Adrenal gland (tissue), 12 donors: ENCODE data around the gene SIRPA. TPM values are rescaled to one million over a fixed set of nuclear protein-coding genes. Genes with fewer than 3 reads are reported as not detected.

Source experiments
- DNase-seq, 7 donors: peaks; one replicate each; pipeline ENCODE4 v3.0.0-alpha.2; 2019 to 2020
- H3K27ac ChIP-seq, 5 donors: fragments of 200-600 bp; sonication (generic) in 4 of 5; 1 replicate in 3 of 5; 2 replicates in 2 of 5; pipeline versions ENCODE4 v1.5.1 to v1.8.0; 2016 to 2020; ENCODE audit warnings: mild to moderate bottlenecking in 1 of 5
- H3K27me3 ChIP-seq: fragments of 200-600 bp; 2 replicates; pipeline ENCODE4 v1.8.0; 2021
- H3K36me3 ChIP-seq, 2 donors: fragments of 200-600 bp; replicated peaks in 1 of 2; 1 replicate in 1 of 2; 2 replicates in 1 of 2; pipeline versions ENCODE4 v1.5.1 to v1.8.0; 2018 to 2022
- H3K4me1 ChIP-seq, 2 donors: fragments of 200-600 bp; replicated peaks in 1 of 2; 1 replicate in 1 of 2; 2 replicates in 1 of 2; pipeline versions ENCODE4 v1.5.1 to v1.8.0; 2018 to 2021
- H3K4me3 ChIP-seq, 4 donors: fragments of 200-600 bp; sonication (generic) in 3 of 4; one replicate each; pipeline ENCODE4 v1.5.1; 2016 to 2018
- H3K9me3 ChIP-seq, 3 donors: fragments of 200-600 bp; sonication (generic) in 1 of 3; replicated peaks in 1 of 3; 1 replicate in 2 of 3; 2 replicates in 1 of 3; pipeline versions ENCODE4 v1.5.1 to v1.8.0; 2016 to 2021
- CTCF ChIP-seq, 6 experiments: fragments of 450-650 bp in 4 of 6; fragments of 200-600 bp in 2 of 6; sonication (generic) in 1 of 6; IDR thresholded peaks; 1 replicate in 5 of 6; 2 replicates in 1 of 6; pipeline versions ENCODE4 v1.5.1 to v1.8.0; 2016 to 2021; ENCODE audit warnings: antibody characterized with exemption in 6 of 6, mild to moderate bottlenecking in 2 of 6, moderate library complexity in 1 of 6
- POLR2A ChIP-seq, 2 donors: fragments of 450-650 bp; IDR thresholded peaks; one replicate each; pipeline ENCODE4 v1.6.1; 2017; ENCODE audit warnings: antibody characterized with exemption in 2 of 2, mild to moderate bottlenecking in 2 of 2, moderate library complexity in 1 of 2
- WGBS, 4 donors: extraction: QIAGEN DNeasy Blood & Tissue Kit in 2 of 4; methylation state at CpG; one replicate each; pipeline versions ENCODE4 v1.1.5 to v1.1.7; 2013 to 2017; 5-methylcytosine and 5-hydroxymethylcytosine counted together
- intact Hi-C, 2 donors: fragments of 100-400 bp; cut with DNase I; formaldehyde crosslinking; loops; one replicate each; pipeline versions ENCODE4 v1.14.1 to v1.15.0; 2022 to 2023
- polyA plus RNA-seq, 3 donors: library from polyadenylated mRNA; stranded (reverse); fragments of 200-250 nt in 2 of 3; fragments of 350-450 nt in 1 of 3; fragmentation: Illumina TruSeq in 1 of 3; extraction: RNeasy Lipid Tissue Mini Kit (QIAGEN cat#74804) in 1 of 3; gene quantifications; one replicate each; pipeline ENCODE4 v1.2.3, GENCODE V29; 2013 to 2014
- total RNA-seq, 9 donors: library from RNA; depleted of rRNA in 4 of 9; stranded (reverse); fragments of >200 nt in 4 of 9; fragments of 120-200 nt in 1 of 9; fragmentation: NEBNext Ultra II Directional in 1 of 9; extraction: Animal tissue kit (Norgen Biotek cat#: 25700) in 1 of 9; gene quantifications; one replicate each; pipeline versions ENCODE4 v1.1.0 to v1.2.4, GENCODE V29; 2013 to 2023
- donor health status: healthy with polysubstance abuse.
- donor health status: Bipolar disorder and iron deficiency.
- donor health status: DM: yes; HTN: yes; CAD: no.
- donor health status: DM: no; HTN: no; CAD: no.
- donor health status: DM: no; HTN: no; CAD: no.
- donor health status: DM: yes; HTN: yes; CAD: no.

SIRPA gene
- total and polyA plus RNA-seq, 12 donors, result 22.2 to 102 (median 71.1) TPM

DNA sequence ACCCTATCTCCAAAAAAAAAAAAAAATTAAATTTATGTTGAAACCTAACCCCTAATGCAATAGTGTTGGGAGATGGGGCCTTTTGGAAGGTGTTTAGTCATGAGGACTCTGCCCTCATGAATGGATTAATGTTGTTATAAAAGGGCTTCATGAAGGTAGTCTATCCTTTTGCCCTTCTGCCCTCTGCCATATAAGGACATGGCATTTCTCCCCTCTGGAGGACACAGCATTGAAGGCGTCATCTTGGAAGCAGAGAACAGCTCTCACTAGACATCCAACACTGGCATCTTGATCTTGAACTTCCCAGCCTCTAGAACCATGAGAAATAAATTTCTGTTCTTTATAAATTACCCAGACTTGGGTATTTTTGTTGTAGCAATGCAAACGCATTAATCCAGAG is 63.2 kb downstream of the SIRPA start:
- TF ChIP-seq POLR2A (IDR thresholded peaks at IDR 0.05), result no peak
- TF ChIP-seq CTCF (IDR thresholded peaks at IDR 0.05), result no peak
- WGBS, 4 donors, result 76 to 86% (median 82%) methylated on average over 2 of the region's 2 CpGs
- Histone ChIP-seq H3K4me3 (no peak overlapping the region), H3K4me1 (peaks cover 4 to 7% of the 10 kb centered on the region in 2 donors), H3K9me3 (no peaks in the 10 kb centered on the region), H3K27me3 (no peaks in the 10 kb centered on the region), H3K36me3 (no peaks in the 10 kb centered on the region), H3K27ac (no peak overlapping the region)
- no peak for DNase-seq
- intact Hi-C loops, result no loop called here

DNA sequence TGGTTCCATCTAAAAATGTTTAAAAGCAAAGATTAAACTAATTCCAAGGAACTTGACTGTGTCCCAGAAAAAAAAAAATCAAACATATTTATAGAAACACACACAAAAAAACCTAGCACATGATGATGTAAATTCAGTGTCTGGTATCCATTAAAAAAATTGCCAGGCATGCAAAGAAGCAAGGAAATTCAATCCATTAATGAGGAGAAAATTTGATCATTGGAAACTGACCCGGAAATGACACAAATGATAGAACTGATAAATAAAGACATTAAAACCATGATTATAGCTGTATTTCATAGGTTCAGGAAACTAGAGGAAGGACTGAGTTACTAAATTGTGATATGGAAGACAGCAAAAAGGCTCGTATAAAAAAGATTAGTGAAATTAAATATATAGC is 63.9 kb downstream of the SIRPA start:
- no peak for DNase-seq
- Histone ChIP-seq H3K4me1 (peaks cover 4 to 7% of the 10 kb centered on the region in 2 donors), H3K27ac (no peak overlapping the region), H3K36me3 (no peaks in the 10 kb centered on the region), H3K27me3 (no peaks in the 10 kb centered on the region), H3K9me3 (no peaks in the 10 kb centered on the region), H3K4me3 (no peak overlapping the region)
- intact Hi-C loops, result no loop called here
- no peak for TF ChIP-seq POLR2A (IDR thresholded peaks at IDR 0.05)
- TF ChIP-seq CTCF (IDR thresholded peaks at IDR 0.05), result no peak
- WGBS, 4 donors, result 70 to 78% (median 78%) methylated on average over 2 of the region's 2 CpGs

DNA sequence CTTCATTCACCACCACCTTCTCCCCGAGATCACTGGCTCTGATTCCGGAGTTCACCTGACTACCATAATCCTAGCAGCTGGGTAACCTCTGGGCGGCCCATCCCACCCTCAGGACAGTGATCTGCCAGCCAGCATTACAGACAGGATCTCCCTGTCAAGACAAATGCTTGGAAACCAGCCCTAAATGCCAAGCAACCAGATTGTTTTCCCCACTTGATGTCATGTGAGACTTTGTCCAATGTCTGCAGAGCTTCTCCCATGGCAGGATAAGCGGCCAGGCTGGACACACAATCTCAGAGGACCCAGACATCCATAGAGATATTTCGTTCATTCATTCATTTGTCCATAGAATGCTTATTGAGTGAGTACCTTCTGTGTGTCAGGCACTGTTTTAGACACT is 66.2 kb downstream of the SIRPA start:
- Histone ChIP-seq H3K4me3 (no peak overlapping the region), H3K27me3 (no peaks in the 10 kb centered on the region), H3K27ac (no peak overlapping the region), H3K4me1 (peaks cover 0 to 17% of the 10 kb centered on the region in 2 donors), H3K36me3 (no peaks in the 10 kb centered on the region), H3K9me3 (no peaks in the 10 kb centered on the region)
- intact Hi-C loops, result loop anchor here in 1 of 2 donors (10.0 kb wide), 1 partner anchor 143 kb away; the partner anchor contains the start of gene STK35
- DNase-seq, result peak in 1 of 7 donors; percentile 29
- TF ChIP-seq CTCF (IDR thresholded peaks at IDR 0.05) (no peak), POLR2A (IDR thresholded peaks at IDR 0.05) (no peak)
- WGBS, 4 donors, result 74 to 92% (median 88%) methylated on average over 4 to 5 of the region's 5 CpGs

DNA sequence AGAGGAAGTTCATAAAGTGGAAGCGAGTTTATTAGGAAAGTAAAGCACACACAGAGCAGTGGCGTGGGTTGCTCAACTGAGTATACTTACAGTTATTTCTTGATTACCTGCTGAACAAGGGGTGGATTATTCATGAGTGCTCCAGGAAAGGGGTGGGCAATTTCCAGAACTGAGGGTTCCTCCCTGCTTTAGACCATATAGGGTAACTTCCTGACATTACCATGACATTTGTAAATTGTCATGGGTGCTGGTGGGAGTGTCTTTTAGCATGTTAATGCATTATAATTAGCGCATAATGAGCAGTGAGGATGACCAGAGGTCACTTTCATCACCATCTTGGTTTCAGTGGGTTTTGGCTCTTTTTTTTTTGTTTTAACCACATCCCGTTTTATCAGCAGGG is 68.9 kb downstream of the SIRPA start:
- H3K36me3 ChIP-seq, result no peaks in the 10 kb centered on the region
- no peaks in the 10 kb centered on the region for H3K9me3 ChIP-seq
- no peaks in the 10 kb centered on the region for H3K27me3 ChIP-seq
- no peak for TF ChIP-seq CTCF (IDR thresholded peaks at IDR 0.05)
- no peak for TF ChIP-seq POLR2A (IDR thresholded peaks at IDR 0.05)
- H3K27ac ChIP-seq, result no peak overlapping the region
- no peak overlapping the region for H3K4me3 ChIP-seq
- H3K4me1 ChIP-seq, result peaks cover 0 to 17% of the 10 kb centered on the region in 2 donors
- WGBS, 4 donors, result 62 to 68% (median 65%) methylated on average over 4 of the region's 4 CpGs
- DNase-seq, result peak in 1 of 7 donors; percentile 20
- intact Hi-C loops, result loop anchor here in 1 of 2 donors (10.0 kb wide), 1 partner anchor 141 kb away; the partner anchor contains the start of gene STK35
